ENCODE results near the gene KIRREL3. TPM values are rescaled to one million over a fixed set of nuclear protein-coding genes. Genes with fewer than 3 reads are reported as not detected.

KIRREL3 gene
- total and polyA plus RNA-seq, 2 experiments from 2014 or later, result 16.1 to 35.6 TPM

DNA sequence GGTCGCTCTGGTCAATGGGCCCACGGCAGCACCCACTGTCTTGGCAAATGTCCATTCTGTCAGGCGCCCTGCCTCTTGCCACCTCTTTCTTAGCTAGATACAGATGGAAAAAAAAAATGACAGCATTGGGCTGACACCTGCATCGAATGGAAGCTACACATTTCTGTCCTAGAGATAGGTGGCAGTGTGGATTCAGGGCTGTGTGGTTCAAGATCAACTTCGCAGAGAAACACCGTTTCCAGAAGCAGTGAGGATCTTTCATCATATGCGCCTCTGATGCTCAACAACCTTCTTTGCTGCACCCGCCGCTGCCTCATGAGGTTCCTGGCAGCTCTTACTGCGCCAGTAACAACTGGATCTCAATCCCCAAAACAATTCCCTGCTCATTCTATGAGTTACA is 236.3 kb downstream of the KIRREL3 start:
- peak; percentile 8 for DNase-seq
- in situ Hi-C loops (cut with MboI), result no loop called here
- Histone ChIP-seq H3K4me2 (ENCODE audit: unreplicated experiment) (no peak overlapping the region), H3F3A (ENCODE audit: insufficient read depth) (no peaks in the 10 kb centered on the region), H3K27ac (no peak overlapping the region), H3K9me2 (ENCODE audit: insufficient read depth) (no peaks in the 10 kb centered on the region), H2AFZ (no peak overlapping the region), H3K27me3 (replicated peaks; ENCODE audit: insufficient read depth) (no peaks in the 10 kb centered on the region), H3K4me3 (no peak overlapping the region), H3K9me3 (ENCODE audit: low read depth) (no peaks in the 10 kb centered on the region), H4K20me1 (ENCODE audit: insufficient read depth) (no peaks in the 10 kb centered on the region), H3K9ac (no peak overlapping the region), H3K4me1 (ENCODE audit: insufficient read depth) (no peaks in the 10 kb centered on the region), H3K79me2 (ENCODE audit: insufficient read depth) (no peaks in the 10 kb centered on the region), H3K36me3 (ENCODE audit: low read depth) (no peaks in the 10 kb centered on the region)
- WGBS, 2 experiments (ENCODE audit: low coverage in 1 of 2, low lambda C conversion rate in 2 of 2, missing lambda C conversion rate in 2 of 2), result 66 to 71% methylated on average over 10 of the region's 10 CpGs
- TF ChIP-seq EZH2 (IDR thresholded peaks at IDR 0.05; ENCODE audit: insufficient read depth, poor library complexity, severe bottlenecking) (no peak), EZH2phosphoT487 (IDR thresholded peaks at IDR 0.05; ENCODE audit: insufficient read depth, low read depth) (no peak)

DNA sequence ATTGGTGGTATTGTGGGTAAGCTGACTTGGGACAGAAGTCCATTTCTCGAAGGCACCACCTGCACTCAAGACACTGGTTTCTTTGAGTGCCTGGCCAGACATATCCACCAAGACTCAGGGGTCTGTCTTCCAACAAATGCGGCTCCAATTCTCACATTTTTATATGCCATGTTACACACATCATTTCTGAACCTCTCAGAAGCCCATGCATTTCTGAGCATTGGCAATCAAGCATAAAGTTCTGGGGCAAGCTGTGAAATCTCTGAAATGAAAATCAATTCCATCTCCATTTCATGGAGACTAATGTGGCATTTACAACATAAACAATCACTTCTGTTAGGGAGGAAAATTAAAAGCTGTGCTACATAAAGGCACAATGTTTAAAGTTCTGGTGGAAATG is 243.7 kb downstream of the KIRREL3 start:
- WGBS, 2 experiments (ENCODE audit: low coverage in 1 of 2, low lambda C conversion rate in 2 of 2, missing lambda C conversion rate in 2 of 2), result 21 to 41% methylated on average over 2 of the region's 2 CpGs
- Histone ChIP-seq H3K9me2 (ENCODE audit: insufficient read depth) (no peaks in the 10 kb centered on the region), H3K27me3 (replicated peaks; ENCODE audit: insufficient read depth) (no peaks in the 10 kb centered on the region), H3K36me3 (ENCODE audit: low read depth) (no peaks in the 10 kb centered on the region; the same call in 1 of the 2 replicates), H3K79me2 (ENCODE audit: insufficient read depth) (no peaks in the 10 kb centered on the region), H3F3A (ENCODE audit: insufficient read depth) (no peaks in the 10 kb centered on the region), H4K20me1 (ENCODE audit: insufficient read depth) (no peaks in the 10 kb centered on the region), H3K4me1 (ENCODE audit: insufficient read depth) (no peaks in the 10 kb centered on the region), H3K4me2 (ENCODE audit: unreplicated experiment) (no peak overlapping the region), H3K9me3 (ENCODE audit: low read depth) (no peaks in the 10 kb centered on the region), H3K9ac (no peak overlapping the region), H2AFZ (no peak overlapping the region), H3K27ac (no peak overlapping the region), H3K4me3 (no peak overlapping the region)
- in situ Hi-C loops (cut with MboI), result no loop called here
- DNase-seq, result no peak
- TF ChIP-seq EZH2 (IDR thresholded peaks at IDR 0.05; ENCODE audit: insufficient read depth, poor library complexity, severe bottlenecking) (no peak), EZH2phosphoT487 (IDR thresholded peaks at IDR 0.05; ENCODE audit: insufficient read depth, low read depth) (no peak)

DNA sequence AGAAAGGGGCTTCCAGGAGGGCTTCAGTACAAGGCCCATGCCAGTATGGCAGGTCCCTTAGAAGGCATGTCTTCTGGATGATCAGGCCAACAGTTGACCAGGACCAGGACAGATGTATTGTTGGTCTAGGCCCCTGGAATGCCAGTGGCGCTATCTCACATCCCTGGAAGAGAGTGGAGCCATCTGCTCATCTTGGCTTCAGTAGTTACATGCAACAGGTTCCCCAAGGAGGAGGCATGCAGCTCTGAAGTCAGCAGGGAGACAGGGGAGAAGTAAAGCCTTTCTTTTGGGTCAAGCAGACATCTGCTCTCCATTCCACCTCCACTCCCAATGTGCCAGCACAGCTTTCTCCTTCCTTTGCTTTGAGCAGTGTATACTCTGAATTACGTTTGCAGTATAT is 244.1 kb downstream of the KIRREL3 start:
- Histone ChIP-seq H3K27me3 (replicated peaks; ENCODE audit: insufficient read depth) (no peaks in the 10 kb centered on the region), H3K9me3 (ENCODE audit: low read depth) (no peaks in the 10 kb centered on the region), H3K4me1 (ENCODE audit: insufficient read depth) (no peaks in the 10 kb centered on the region), H3K36me3 (ENCODE audit: low read depth) (no peaks in the 10 kb centered on the region; the same call in 1 of the 2 replicates), H4K20me1 (ENCODE audit: insufficient read depth) (no peaks in the 10 kb centered on the region), H3K9me2 (ENCODE audit: insufficient read depth) (no peaks in the 10 kb centered on the region), H2AFZ (no peak overlapping the region), H3K79me2 (ENCODE audit: insufficient read depth) (no peaks in the 10 kb centered on the region), H3K4me3 (no peak overlapping the region), H3K4me2 (ENCODE audit: unreplicated experiment) (no peak overlapping the region), H3F3A (ENCODE audit: insufficient read depth) (0 out of 2 replicates have a peak, but pooled peaks cover under 1% of the 10 kb centered on the region), H3K27ac (no peak overlapping the region), H3K9ac (no peak overlapping the region)
- no peak for TF ChIP-seq EZH2phosphoT487 (IDR thresholded peaks at IDR 0.05; ENCODE audit: insufficient read depth, low read depth)
- no peak for TF ChIP-seq EZH2 (IDR thresholded peaks at IDR 0.05; ENCODE audit: insufficient read depth, poor library complexity, severe bottlenecking)
- DNase-seq, result no peak
- in situ Hi-C loops (cut with MboI), result no loop called here
- WGBS, 2 experiments (ENCODE audit: low coverage in 1 of 2, low lambda C conversion rate in 2 of 2, missing lambda C conversion rate in 2 of 2), result 71 to 74% methylated on average over 2 of the region's 2 CpGs

DNA sequence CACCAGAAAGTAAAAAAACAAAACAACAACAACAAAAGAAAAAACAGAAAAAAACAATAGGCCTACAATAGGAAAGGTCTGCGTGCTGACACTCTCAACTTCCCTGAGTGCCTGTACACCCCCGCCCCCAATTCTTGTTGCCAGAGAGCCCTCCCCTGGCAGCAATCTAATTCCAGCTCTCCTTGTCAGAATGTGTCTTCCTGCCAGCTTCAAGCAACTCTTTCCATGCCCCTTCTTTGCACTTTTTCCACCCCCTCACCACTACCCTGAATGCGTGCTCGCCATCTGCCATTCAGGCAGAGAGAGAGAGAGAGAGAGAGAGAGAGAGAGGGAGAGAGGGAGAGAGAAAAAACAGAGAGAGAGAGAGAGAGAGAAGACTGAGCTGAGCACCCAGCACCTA is 245.0 kb downstream of the KIRREL3 start:
- WGBS, 2 experiments (ENCODE audit: low coverage in 1 of 2, low lambda C conversion rate in 2 of 2, missing lambda C conversion rate in 2 of 2), result 70 to 80% methylated on average over 4 of the region's 4 CpGs
- in situ Hi-C loops (cut with MboI), result no loop called here

More for the DNA sequence above, 245.0 kb downstream of the KIRREL3 start:
- Histone ChIP-seq H3F3A (ENCODE audit: insufficient read depth) (0 out of 2 replicates have a peak, but pooled peaks cover 6% of the 10 kb centered on the region), H3K9me3 (ENCODE audit: low read depth) (no peaks in the 10 kb centered on the region), H3K4me1 (ENCODE audit: insufficient read depth) (peaks cover 7% of the 10 kb centered on the region), H3K4me2 (ENCODE audit: unreplicated experiment) (no peak overlapping the region), H3K79me2 (ENCODE audit: insufficient read depth) (no peaks in the 10 kb centered on the region), H4K20me1 (ENCODE audit: insufficient read depth) (no peaks in the 10 kb centered on the region), H2AFZ (no peak overlapping the region), H3K36me3 (ENCODE audit: low read depth) (no peaks in the 10 kb centered on the region; the same call in 1 of the 2 replicates), H3K9me2 (ENCODE audit: insufficient read depth) (no peaks in the 10 kb centered on the region), H3K27ac (no peak overlapping the region), H3K4me3 (no peak overlapping the region), H3K9ac (no peak overlapping the region), H3K27me3 (replicated peaks; ENCODE audit: insufficient read depth) (no peaks in the 10 kb centered on the region)
- no peak for DNase-seq
- TF ChIP-seq EZH2phosphoT487 (IDR thresholded peaks at IDR 0.05; ENCODE audit: insufficient read depth, low read depth), result no peak
- TF ChIP-seq EZH2 (IDR thresholded peaks at IDR 0.05; ENCODE audit: insufficient read depth, poor library complexity, severe bottlenecking), result no peak
